Activated T-helper 9 cell treated with anti-CD3 and anti-CD28 coated beads, Interleukin-2, amount 50 U/mL, for 16 hours (primary cell): Measurements from ENCODE around the gene NLGN1.

Experiments
- DNase-seq: peaks from one replicate; pipeline ENCODE4 v3.0.0-alpha.2; 2020; ENCODE audit warnings: low read depth

The NLGN1 gene

DNA sequence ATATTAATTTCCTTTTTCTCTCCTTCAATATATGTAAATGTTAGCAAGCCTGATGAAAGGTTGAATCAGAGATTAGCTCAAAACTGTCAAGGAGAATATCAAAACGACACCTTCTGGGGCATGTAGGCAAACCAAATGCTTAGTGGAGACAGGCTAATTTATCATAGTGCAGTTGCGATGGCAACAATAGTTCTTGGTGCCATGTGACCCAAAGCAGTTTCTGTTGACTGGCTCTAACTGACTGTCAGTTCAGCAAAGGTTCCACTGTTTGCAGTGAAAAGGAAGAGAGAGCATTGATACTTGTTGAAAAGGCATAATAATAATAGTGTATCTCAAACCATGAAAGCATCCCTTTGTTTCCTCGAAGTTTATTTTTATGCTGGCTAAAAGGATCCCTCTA, 513.9 kb downstream of the NLGN1 start:
- DNase-seq = no peak

DNA sequence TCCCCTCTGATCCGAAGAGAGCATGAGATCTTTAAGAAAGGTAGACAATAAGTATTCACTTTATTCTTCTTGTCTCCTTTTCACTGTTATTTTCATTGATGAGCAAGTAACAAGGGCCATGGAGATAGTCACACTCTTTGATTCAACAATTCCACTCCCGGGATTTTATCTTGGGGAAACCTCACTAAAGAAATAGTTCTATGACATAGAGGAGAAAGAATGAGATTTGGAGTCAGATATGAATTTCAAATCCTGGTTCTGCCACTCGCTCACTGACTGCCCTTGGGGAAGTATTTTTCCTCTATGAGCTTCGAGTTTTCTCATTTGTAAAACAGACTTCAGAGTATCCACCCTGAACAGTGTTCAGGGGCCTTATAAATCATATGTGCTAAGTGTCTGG, 514.6 kb downstream of the NLGN1 start:
- DNase-seq = no peak

GRCh38 chr3:173913397-173913796, 515.9 kb downstream of the NLGN1 start:
- DNase-seq = no peak

DNA sequence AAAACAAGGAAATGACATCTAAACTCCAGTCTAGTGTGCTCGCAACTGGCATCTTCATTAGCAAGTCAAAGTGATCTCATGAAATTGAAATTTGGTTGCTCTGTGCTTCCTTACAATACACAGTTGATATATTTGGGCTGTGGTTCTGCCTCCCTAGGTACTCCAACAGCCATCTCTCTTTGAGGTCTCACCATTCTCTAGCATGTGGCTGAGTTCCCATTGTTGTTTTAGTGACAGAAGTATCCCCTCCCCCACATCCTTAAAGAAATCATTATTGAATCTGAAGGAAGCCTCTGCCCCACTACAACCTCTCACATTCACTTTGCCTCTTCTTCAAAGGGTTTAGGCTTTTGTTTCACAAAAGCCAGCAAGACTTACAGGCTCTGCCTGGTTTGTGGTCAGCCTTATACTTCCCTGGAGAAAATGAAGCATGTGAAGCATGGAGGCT, 516.5 kb downstream of the NLGN1 start:
- DNase-seq = no peak

GRCh38 chr3:173916799-173917198, 519.3 kb downstream of the NLGN1 start:
- no peak for DNase-seq

DNA sequence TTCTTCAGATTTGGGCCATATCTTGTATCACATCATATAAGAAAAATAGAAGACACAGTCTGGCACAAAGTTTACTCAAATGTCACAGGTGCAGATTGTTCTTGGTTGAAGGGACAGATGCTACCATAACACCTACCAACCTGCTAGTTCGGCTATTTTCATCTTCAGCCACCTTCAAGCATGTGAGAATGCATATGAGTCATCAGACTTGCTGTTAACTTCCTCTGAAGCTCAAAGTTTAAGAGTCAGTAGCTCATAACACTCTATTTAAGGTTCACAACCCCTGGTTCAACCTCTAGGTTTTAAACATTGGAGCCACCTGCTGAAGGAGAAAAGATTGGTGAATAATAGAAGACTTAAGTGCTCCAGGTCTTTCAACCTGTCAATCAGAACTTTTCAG, 522.8 kb downstream of the NLGN1 start:
- no peak for DNase-seq

GRCh38 chr3:173921732-173922131, 524.2 kb downstream of the NLGN1 start:
- DNase-seq = no peak

- DNase-seq = no peak
Observed at GRCh38 chr3:173923204-173923603, 525.7 kb downstream of the NLGN1 start.

- DNase-seq = no peak
Observed at GRCh38 chr3:173930251-173930650, 532.7 kb downstream of the NLGN1 start.

DNA sequence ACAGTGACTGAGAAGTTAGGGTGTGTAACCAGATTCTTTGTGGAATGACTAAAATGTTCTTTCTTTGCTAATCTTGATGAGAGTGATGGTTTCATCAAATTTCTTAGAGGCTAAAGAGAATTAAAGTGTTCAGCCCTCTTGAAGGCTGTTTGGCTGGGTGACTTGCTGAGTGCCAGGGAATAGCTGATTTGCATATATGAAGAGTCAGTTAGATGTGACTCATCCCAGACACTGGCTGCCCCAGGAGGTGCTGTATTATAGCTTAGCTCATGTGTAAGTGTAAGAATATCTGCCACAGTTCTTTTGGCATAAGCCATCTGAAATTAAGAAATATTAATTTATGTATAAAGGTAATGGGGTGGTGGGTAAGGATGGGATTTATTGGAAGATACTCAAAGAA, 535.1 kb downstream of the NLGN1 start:
- no peak for DNase-seq

- no peak for DNase-seq
Observed at GRCh38 chr3:173933113-173933512, 535.6 kb downstream of the NLGN1 start.

DNA sequence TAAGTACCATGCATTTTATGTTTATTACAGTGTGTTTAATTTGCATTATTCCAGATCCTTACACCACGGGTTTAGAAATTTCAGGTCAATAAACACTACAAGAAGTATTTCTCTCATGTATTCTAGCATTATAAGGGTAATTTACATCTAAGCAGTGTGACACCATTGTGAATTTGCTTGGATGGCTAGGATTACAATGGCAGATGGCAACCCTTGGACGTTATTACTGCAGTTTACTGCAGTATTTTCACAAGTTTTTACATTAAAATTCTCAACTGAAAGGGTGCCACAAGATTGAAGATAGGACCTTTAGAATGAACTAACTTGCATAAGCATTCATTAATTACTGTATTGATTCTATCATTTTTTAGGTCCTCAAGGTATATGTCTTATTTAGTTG, 538.8 kb downstream of the NLGN1 start:
- DNase-seq = no peak

DNA sequence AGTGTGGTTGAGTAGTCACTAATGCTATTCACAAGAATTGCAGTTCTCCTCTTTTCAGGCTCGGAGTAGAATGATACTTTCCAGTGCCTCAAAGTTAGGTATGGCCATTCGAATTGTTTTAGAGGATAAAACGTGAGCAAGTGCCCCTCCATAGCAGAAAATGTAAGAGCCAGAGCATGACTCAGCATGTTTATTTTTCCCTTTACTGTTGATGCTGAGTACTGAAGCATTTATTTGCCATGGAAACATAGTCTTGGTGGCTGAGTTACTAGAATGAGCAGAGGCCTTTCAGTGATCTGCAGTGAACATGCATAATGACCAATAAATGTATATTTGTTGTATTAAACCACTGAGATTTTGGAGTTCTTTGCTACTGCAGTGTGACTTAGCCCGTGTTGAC, 540.6 kb downstream of the NLGN1 start:
- no peak for DNase-seq

GRCh38 chr3:173938616-173939015, 541.1 kb downstream of the NLGN1 start:
- DNase-seq = no peak

DNA sequence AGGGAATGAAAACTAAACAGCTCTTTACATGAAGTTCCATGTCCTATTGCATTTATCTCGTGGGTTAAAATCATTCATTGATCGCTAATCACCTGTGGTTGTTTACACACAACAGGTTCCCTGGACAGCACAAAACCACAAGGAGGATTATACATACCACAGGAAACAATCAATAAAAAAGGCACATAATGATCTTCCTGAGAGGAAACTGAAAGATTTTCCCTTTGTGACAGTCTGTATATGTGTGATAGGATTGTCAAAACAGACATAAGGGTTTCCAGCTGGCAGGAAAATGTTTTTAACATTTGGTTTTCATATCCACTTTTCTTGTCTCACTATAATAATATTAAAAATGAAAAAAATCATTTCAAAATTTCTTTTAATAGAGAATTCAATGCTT, 541.8 kb downstream of the NLGN1 start:
- no peak for DNase-seq

DNA sequence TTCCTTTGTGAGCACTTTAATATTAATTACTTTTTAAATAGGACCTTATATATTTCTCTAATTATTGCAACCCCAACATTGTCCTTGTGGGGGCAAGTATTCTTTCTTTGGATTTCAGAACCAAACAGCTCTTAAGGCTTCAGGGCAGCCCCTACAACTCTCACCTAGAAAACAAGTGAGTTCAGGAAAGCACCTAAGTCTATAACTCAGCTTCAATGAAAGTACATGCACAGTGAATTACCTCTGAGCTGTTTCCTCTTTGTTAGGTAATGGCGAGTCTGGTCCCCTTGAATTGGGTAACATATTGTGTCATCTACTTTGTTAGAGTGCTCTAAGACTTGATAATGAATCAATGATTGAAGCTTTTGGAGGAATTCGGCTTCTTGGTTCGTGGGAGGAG, 545.7 kb downstream of the NLGN1 start:
- DNase-seq = no peak

GRCh38 chr3:173945170-173945569, 547.6 kb downstream of the NLGN1 start:
- DNase-seq = no peak

GRCh38 chr3:173945806-173946205, 548.3 kb downstream of the NLGN1 start:
- DNase-seq = no peak

- DNase-seq = no peak
Observed at GRCh38 chr3:173954647-173955046, 557.1 kb downstream of the NLGN1 start.

- no peak for DNase-seq
Observed at GRCh38 chr3:173957646-173958045, 560.1 kb downstream of the NLGN1 start.

DNA sequence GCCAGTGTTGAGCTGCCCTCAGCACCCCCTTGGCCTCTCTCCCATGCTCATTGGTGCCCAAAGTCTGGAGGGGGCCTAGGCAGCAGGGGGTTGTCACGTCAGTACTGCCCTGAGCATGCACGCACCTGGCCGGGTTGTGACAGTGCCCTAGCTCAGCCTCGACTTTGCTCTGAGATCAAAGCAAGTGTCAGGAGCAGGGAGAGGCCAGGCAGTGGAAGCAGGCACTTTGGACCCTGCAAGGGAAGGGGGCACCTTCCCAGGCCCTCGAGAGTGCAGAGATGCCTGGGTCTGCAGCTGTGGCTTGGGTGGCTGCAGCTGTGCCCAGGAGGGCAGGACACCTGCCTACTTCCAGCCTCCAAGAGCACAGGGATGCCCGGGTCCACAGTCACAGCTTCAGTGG, 561.3 kb downstream of the NLGN1 start:
- DNase-seq = no peak

GRCh38 chr3:173970281-173970680, 572.7 kb downstream of the NLGN1 start:
- no peak for DNase-seq

DNA sequence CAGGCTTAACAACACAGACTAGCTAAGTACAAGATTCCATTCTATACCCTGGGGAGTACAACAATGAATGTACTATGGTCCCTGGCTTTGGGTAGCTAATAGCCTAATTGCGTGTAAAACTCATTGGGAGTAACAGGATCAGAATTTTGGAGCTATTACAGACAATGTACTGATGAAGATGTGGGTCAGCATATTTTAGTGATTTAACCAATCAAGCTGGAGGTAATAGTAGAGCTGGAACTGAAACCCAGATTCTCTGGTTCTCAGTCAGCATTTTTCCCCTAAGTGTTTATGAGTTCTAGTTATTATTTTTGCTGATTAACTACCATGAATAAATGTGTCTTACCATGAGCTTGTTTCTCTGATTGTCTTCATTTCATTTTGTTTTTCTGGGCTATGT, 578.7 kb downstream of the NLGN1 start:
- no peak for DNase-seq

- DNase-seq = no peak
Observed at GRCh38 chr3:173977747-173978146, 580.2 kb downstream of the NLGN1 start.

- DNase-seq = no peak
Observed at GRCh38 chr3:173983343-173983742, 585.8 kb downstream of the NLGN1 start.
